Measurements from ENCODE around the gene OR10AD1.

Gene OR10AD1

GRCh38 chr12:48199774-48200221 lies 3.3 kb downstream of the OR10AD1 start:
- TF ChIP-seq POLR2A (IDR thresholded peaks at IDR 0.05; ENCODE audit: low read length) = no peak
- no peak for TF ChIP-seq GATA1 (IDR thresholded peaks at IDR 0.05; ENCODE audit: low read depth, low read length)
- no peak for DNase-seq

DNA sequence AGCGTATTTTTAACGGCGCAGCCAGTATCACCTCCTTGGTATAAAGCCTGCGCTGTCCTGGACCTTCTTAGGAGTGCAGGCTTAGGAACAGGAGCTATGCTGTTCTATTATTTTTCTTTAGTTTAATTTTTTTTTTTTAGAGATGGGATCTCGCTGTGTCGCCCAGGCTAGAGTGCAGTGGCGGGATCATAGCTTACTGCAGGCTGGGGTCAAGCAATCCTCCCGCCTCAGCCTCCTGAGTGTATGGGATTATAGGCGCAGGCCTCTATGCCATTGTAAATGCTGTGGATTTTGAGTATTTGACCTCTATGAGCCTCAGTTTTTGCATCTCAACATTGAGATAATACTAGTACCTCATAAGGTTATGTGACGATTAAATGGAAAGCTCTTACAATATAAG lies 4.1 kb downstream of the OR10AD1 start:
- no peak for DNase-seq
- no peak for TF ChIP-seq GATA1 (IDR thresholded peaks at IDR 0.05; ENCODE audit: low read depth, low read length)
- TF ChIP-seq POLR2A (IDR thresholded peaks at IDR 0.05; ENCODE audit: low read length) = no peak

- DNase-seq = peak in 1 of 2 experiments; percentile 67
Observed at GRCh38 chr12:48198672-48198971, 4.5 kb downstream of the OR10AD1 start.

DNA sequence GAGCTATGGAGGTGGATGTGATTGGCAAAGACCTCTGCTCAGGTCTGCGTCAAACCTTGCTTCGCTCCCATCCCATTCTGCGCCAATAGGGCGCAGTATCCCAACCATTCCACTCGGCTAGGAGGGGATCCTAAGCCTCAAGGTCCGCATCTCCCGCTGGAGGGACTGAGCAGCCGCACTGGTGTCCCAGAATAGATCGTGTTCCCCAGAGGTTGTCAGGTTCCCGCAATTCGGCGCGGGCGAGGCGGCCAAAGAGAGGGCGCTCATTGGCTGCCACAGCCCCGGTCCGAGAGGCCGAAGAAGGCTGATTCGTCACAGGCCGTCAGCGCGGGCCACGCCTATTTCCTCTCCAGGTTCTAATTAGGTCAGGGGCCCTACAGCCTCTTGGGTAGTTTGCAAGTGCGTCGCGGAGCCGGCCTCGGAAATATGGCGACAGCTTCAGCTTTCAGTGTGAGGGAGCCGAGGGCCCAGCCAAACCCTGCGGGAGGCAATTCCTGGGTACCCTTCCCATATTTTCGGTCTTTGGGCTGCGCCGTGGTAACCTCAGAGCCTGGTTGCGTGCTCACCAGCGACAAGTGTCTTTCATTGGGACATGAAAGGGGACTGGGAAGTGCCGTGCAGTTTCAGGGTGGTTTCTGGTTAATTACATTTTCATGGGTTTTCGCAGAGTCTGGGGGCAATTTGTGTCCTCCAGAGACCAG lies 5.0 kb downstream of the OR10AD1 start:
- TF ChIP-seq POLR2A (IDR thresholded peaks at IDR 0.05; ENCODE audit: low read length) (peak; percentile 97), GATA1 (IDR thresholded peaks at IDR 0.05; ENCODE audit: low read depth, low read length) (no peak)
- peak; percentile 94 to 95 for DNase-seq

More at GRCh38 chr12:48198672-48198971, 4.5 kb downstream of the OR10AD1 start:
- TF ChIP-seq GATA1 (IDR thresholded peaks at IDR 0.05; ENCODE audit: low read depth, low read length) (no peak), POLR2A (IDR thresholded peaks at IDR 0.05; ENCODE audit: low read length) (no peak)

GRCh38 chr12:48197549-48197970 lies 5.5 kb downstream of the OR10AD1 start:
- peak; percentile 31 to 50 for DNase-seq
- TF ChIP-seq POLR2A (IDR thresholded peaks at IDR 0.05; ENCODE audit: low read length) (no peak), GATA1 (IDR thresholded peaks at IDR 0.05; ENCODE audit: low read depth, low read length) (no peak)

- TF ChIP-seq POLR2A (IDR thresholded peaks at IDR 0.05; ENCODE audit: low read length) (no peak), GATA1 (IDR thresholded peaks at IDR 0.05; ENCODE audit: low read depth, low read length) (no peak)
- DNase-seq = no peak
Observed at GRCh38 chr12:48194799-48195201, 8.3 kb downstream of the OR10AD1 start.

DNA sequence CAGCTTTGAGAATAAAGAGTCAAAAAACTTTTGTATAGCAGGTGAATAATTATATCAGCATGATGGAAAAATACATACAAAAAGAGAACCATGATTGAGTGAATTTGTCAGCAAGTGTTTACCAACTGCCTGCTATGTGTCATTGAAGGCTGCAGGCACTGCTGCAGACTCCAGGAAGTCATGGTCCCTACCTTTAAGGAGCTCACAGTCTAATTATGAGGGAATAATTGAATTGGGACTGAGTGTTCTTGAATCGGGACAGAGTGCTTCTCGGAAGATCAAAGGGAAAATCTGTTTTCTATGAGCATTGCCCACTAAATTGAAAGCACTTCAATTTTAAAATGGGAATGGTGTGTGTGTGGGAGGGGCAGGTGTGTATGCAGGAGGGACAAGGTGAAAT lies 9.5 kb downstream of the OR10AD1 start:
- DNase-seq = no peak
- no peak for TF ChIP-seq GATA1 (IDR thresholded peaks at IDR 0.05; ENCODE audit: low read depth, low read length)
- no peak for TF ChIP-seq POLR2A (IDR thresholded peaks at IDR 0.05; ENCODE audit: low read length)

GRCh38 chr12:48192861-48193260 lies 10.2 kb downstream of the OR10AD1 start:
- TF ChIP-seq GATA1 (IDR thresholded peaks at IDR 0.05; ENCODE audit: low read depth, low read length) = no peak
- TF ChIP-seq POLR2A (IDR thresholded peaks at IDR 0.05; ENCODE audit: low read length) = no peak
- DNase-seq = no peak

DNA sequence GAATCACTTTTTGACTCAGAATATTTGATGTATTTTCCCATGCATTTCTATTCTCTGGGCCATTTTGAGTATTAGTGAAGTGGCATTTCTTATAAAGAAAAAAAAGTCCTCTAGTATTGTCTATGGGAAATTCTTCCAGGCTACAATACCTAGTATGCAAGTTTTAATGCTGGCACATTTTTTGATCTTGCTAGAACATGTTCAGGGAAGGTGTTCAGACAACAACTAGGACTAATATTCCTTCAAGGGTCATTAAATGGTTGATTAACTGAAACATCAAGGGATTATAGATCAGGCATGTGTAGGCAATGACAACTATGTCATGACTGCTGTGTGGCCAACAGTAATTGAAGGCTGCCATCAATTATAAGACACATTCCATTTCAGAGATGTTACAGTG lies 12.0 kb downstream of the OR10AD1 start:
- TF ChIP-seq POLR2A (IDR thresholded peaks at IDR 0.05; ENCODE audit: low read length) (no peak), GATA1 (IDR thresholded peaks at IDR 0.05; ENCODE audit: low read depth, low read length) (no peak)
- DNase-seq = no peak

GRCh38 chr12:48189331-48190125 lies 13.6 kb downstream of the OR10AD1 start:
- DNase-seq = peak; percentile 71 to 87
- TF ChIP-seq GATA1 (IDR thresholded peaks at IDR 0.05; ENCODE audit: low read depth, low read length) = no peak
- no peak for TF ChIP-seq POLR2A (IDR thresholded peaks at IDR 0.05; ENCODE audit: low read length)

- TF ChIP-seq POLR2A (IDR thresholded peaks at IDR 0.05; ENCODE audit: low read length) (no peak), GATA1 (IDR thresholded peaks at IDR 0.05; ENCODE audit: low read depth, low read length) (no peak)
- no peak for DNase-seq
Observed at GRCh38 chr12:48187916-48188695, 15.0 kb downstream of the OR10AD1 start.

DNA sequence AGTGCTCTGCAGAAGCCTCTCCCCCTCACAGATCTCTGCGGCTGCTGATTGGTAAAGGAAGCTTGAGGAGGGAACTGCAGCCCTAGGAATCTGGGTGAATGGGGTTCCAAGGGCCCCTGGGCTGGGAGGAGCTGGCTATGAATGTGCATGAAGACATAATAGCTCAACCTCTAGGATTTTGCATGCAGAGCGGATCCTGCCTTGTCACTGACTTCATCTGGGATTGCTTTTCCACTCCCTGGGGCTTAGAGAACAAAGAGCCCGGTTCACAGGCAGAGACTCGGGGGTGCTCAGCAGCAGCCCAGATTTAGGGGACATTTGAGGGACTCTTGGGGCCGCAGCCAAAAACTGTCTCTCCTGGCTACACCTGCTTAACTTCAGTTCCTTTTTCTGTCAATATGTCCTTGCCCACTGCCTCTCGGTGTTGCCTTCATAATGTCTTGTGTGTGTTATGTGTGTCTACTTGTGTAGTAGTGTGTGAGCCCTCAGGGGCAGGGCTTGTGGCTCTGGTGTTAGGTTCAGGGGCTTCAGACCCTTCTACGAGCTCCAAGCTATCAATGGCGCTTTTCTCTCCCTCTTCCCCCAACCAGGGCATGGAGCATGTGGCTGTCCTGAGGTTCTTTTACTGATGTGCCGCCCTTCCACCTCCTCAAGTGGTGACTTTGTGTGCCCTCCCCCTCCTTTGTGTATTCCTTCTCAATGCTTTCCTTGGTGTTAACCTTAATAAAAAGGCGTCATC lies 17.7 kb downstream of the OR10AD1 start:
- DNase-seq = no peak
- TF ChIP-seq GATA1 (IDR thresholded peaks at IDR 0.05; ENCODE audit: low read depth, low read length) = no peak
- no peak for TF ChIP-seq POLR2A (IDR thresholded peaks at IDR 0.05; ENCODE audit: low read length)

- no peak for DNase-seq
- TF ChIP-seq POLR2A (IDR thresholded peaks at IDR 0.05; ENCODE audit: low read length) = no peak
- TF ChIP-seq GATA1 (IDR thresholded peaks at IDR 0.05; ENCODE audit: low read depth, low read length) = no peak
Observed at GRCh38 chr12:48184549-48184922, 18.6 kb downstream of the OR10AD1 start.
